Testis (tissue), 3 donors: ENCODE measurements around the gene PLCXD3. TPM values are rescaled to one million over a fixed set of nuclear protein-coding genes. Genes with fewer than 3 reads are reported as not detected.

Source experiments
- DNase-seq: peaks from one replicate; pipeline ENCODE4 v3.0.0-alpha.2; 2019
- H3K27ac ChIP-seq, 2 donors: fragments of 200-600 bp; sonication (generic); one replicate each; pipeline ENCODE4 v1.5.1; 2019
- H3K27me3 ChIP-seq: fragments of 200-600 bp; sonication (generic); one replicate; pipeline ENCODE4 v1.5.1; 2019
- H3K36me3 ChIP-seq: fragments of 200-600 bp; sonication (generic); one replicate; pipeline ENCODE4 v1.5.1; 2017; ENCODE audit warnings: low read depth; ENCODE audit errors: missing control alignments
- H3K4me1 ChIP-seq: fragments of 200-600 bp; sonication (generic); one replicate; pipeline ENCODE4 v1.5.1; 2019
- H3K4me3 ChIP-seq, 2 donors: fragments of 200-600 bp; sonication (generic); one replicate each; pipeline ENCODE4 v1.5.1; 2017 to 2019
- H3K9me3 ChIP-seq: fragments of 200-600 bp; sonication (generic); one replicate; pipeline ENCODE4 v1.5.1; 2017
- CTCF ChIP-seq, 3 experiments: fragments of 450-650 bp in 2 of 3; fragments of 200-600 bp in 1 of 3; sonication (generic) in 1 of 3; IDR thresholded peaks; one replicate each; pipeline ENCODE4 v1.5.1; 2016 to 2019; ENCODE audit warnings: antibody characterized with exemption in 3 of 3, mild to moderate bottlenecking in 2 of 3, moderate library complexity in 1 of 3
- POLR2A ChIP-seq: fragments of 450-650 bp; IDR thresholded peaks from one replicate; pipeline ENCODE4 v1.6.1; 2017; ENCODE audit warnings: antibody characterized with exemption, mild to moderate bottlenecking, moderate library complexity
- WGBS, 2 donors: methylation state at CpG; one replicate each; pipeline ENCODE4 v1.1.5; 2018; 5-methylcytosine and 5-hydroxymethylcytosine counted together
- intact Hi-C: fragments of 100-400 bp; cut with DNase I; formaldehyde crosslinking; loops from one replicate; pipeline ENCODE4 v1.15.1; 2023; ENCODE audit warnings: low total_unique reads
- polyA plus RNA-seq: library from polyadenylated mRNA; stranded (reverse); fragments of 350-450 nt; fragmentation: Illumina TruSeq; extraction: RNeasy Lipid Tissue Mini Kit (QIAGEN cat#74804); gene quantifications from one replicate; pipeline ENCODE4 v1.2.3, GENCODE V29; 2014; ENCODE audit warnings: low read depth, low replicate concordance; ENCODE audit not compliant: insufficient read depth
- total RNA-seq, 2 donors: library from RNA; depleted of rRNA; stranded (reverse); fragments of >200 nt; gene quantifications; one replicate each; pipeline ENCODE4 v1.2.3, GENCODE V29; 2016

PLCXD3 gene
- total and polyA plus RNA-seq, 3 donors from 2014 or later = 0.78 to 1.8 (median 1.7) TPM

GRCh38 chr5:41371738-41372137, 138.7 kb downstream of the PLCXD3 start:
- 73 to 74% methylated on average over 2 of the region's 2 CpGs for WGBS, 2 donors

DNA sequence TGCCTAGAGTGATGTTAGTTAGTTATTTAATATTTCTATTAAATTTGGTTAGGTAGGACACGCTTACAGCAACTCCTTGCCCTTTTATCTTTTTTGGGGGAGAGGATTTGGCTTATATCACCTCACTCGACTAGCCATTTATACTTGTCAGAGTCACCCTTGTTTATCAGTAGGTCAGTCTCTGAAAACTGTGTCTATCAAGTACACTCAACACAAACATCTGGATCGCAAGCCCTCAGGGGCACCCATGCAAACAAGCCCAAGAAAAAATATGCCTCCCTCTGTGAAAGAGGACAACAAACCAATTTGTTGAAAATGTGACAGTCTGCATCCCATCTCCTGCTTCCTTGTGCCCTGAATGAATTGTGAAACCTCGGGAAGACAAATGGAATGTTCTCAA, 139.9 kb downstream of the PLCXD3 start:
- DNase-seq = no peak
- TF ChIP-seq CTCF (IDR thresholded peaks at IDR 0.05) (no peak), POLR2A (no peak)
- Histone ChIP-seq H3K4me3 (no peak overlapping the region), H3K27me3 (no peaks in the 10 kb centered on the region), H3K4me1 (no peaks in the 10 kb centered on the region), H3K9me3 (no peaks in the 10 kb centered on the region), H3K36me3 (no peaks in the 10 kb centered on the region), H3K27ac (no peak overlapping the region)
- intact Hi-C loops = no loop called here
- WGBS, 2 donors = 72 to 74% methylated on average over 4 of the region's 4 CpGs

More at GRCh38 chr5:41371738-41372137, 138.7 kb downstream of the PLCXD3 start:
- H3K27ac ChIP-seq = no peak overlapping the region
- no peaks in the 10 kb centered on the region for H3K36me3 ChIP-seq
- H3K27me3 ChIP-seq = no peaks in the 10 kb centered on the region
- TF ChIP-seq POLR2A = no peak
- TF ChIP-seq CTCF (IDR thresholded peaks at IDR 0.05) = no peak
- H3K9me3 ChIP-seq = no peaks in the 10 kb centered on the region
- no peaks in the 10 kb centered on the region for H3K4me1 ChIP-seq
- intact Hi-C loops = no loop called here
- DNase-seq = no peak
- H3K4me3 ChIP-seq = no peak overlapping the region

DNA sequence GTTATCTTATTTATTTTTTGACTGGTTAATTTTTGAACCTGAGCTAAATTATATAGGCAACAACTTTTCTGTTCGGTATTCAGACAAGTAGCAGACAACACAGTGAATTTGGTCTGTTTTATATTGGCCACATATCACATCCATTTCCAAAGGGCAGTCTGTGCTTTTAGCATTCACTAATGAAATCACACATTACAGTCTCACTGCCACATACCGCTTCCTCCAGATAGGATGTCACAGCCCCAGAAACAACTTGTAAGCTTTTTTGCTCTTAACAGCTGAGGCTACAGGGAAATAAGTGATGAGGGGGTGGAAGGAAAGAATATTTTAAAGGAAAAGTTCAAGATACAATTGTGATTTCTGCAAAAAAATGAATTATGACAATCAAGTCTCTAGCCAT, 140.6 kb downstream of the PLCXD3 start:
- Histone ChIP-seq H3K4me1 (no peaks in the 10 kb centered on the region), H3K4me3 (no peak overlapping the region), H3K27me3 (no peaks in the 10 kb centered on the region), H3K27ac (no peak overlapping the region), H3K36me3 (no peaks in the 10 kb centered on the region), H3K9me3 (no peaks in the 10 kb centered on the region)
- no peak for DNase-seq
- intact Hi-C loops = no loop called here
- 81 to 88% methylated on average over 2 of the region's 2 CpGs for WGBS, 2 donors
- TF ChIP-seq CTCF (IDR thresholded peaks at IDR 0.05) (no peak), POLR2A (no peak)

GRCh38 chr5:41368158-41368557, 142.2 kb downstream of the PLCXD3 start:
- no peak for DNase-seq
- H3K9me3 ChIP-seq = no peaks in the 10 kb centered on the region
- H3K4me1 ChIP-seq = no peaks in the 10 kb centered on the region
- H3K27me3 ChIP-seq = no peaks in the 10 kb centered on the region
- H3K36me3 ChIP-seq = no peaks in the 10 kb centered on the region
- H3K4me3 ChIP-seq = no peak overlapping the region
- intact Hi-C loops = no loop called here
- WGBS, 2 donors = 97 to 100% methylated on average over 2 of the region's 2 CpGs
- TF ChIP-seq POLR2A (no peak), CTCF (IDR thresholded peaks at IDR 0.05) (no peak)
- no peak overlapping the region for H3K27ac ChIP-seq

DNA sequence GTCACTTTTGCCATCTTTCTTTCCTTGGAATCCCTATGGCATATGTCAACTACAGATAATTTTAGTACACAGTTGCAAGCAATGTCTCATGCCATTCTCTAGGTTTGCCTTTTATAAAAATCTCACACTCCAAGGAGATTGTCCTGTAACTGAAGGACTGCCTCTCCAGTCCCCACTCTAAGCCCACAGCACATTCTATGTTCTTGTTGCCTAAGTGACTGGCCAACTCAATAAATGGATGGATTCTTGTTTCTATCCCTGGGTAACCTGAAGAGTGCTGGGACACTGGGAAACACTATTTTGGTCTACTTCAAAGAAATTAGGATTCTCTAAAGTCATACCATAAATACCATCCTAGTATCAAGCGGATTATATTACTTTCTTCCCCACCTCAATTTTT, 145.0 kb downstream of the PLCXD3 start:
- Histone ChIP-seq H3K27me3 (no peaks in the 10 kb centered on the region), H3K4me1 (no peaks in the 10 kb centered on the region), H3K9me3 (no peaks in the 10 kb centered on the region), H3K36me3 (no peaks in the 10 kb centered on the region), H3K27ac (no peak overlapping the region), H3K4me3 (no peak overlapping the region)
- intact Hi-C loops = no loop called here
- no peak for DNase-seq
- TF ChIP-seq CTCF (IDR thresholded peaks at IDR 0.05) = no peak
- 0 to 2% methylated on average over 1 of the region's 1 CpG for WGBS, 2 donors
